LNCaP clone FGC (cell line): ENCODE data around the gene TLE4.

Source experiments
- DNase-seq: peaks from one replicate; pipeline ENCODE4 v3.0.0-alpha.2; 2011; ENCODE audit warnings: low read depth
- H3K4me3 ChIP-seq: 2 replicates; pipeline ENCODE4 v1.5.1; 2011; ENCODE audit warnings: mild to moderate bottlenecking, low read depth, low read length, control low read depth
- TF ChIP-seq, protein P1 (sequence below): IDR thresholded peaks from 2 replicates; pipeline ENCODE4 v1.5.1; 2012; ENCODE audit warnings: mild to moderate bottlenecking; ENCODE audit not compliant: control insufficient read depth, insufficient read depth; ENCODE audit errors: extremely low read depth

TLE4 gene

DNA sequence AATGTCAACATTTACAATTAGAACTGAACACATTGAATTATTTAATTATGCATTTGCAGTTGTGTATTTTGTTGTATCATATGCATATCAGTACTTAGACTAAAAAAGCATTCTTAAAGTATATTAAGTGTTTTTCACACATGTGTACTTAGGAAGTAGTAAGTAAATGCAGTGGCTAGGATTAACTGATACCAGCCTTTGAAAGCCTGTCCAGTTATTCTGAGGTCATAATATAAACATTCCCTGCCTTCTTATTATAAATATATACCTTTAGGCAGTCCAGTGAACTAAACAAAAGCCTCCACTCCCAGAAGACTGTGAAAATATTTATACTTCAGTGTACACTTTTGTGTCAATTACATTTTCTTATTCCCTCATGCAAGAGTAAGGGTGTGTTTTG, 83.8 kb downstream of the TLE4 start:
- no peak for DNase-seq
- TF ChIP-seq, protein P1, sequence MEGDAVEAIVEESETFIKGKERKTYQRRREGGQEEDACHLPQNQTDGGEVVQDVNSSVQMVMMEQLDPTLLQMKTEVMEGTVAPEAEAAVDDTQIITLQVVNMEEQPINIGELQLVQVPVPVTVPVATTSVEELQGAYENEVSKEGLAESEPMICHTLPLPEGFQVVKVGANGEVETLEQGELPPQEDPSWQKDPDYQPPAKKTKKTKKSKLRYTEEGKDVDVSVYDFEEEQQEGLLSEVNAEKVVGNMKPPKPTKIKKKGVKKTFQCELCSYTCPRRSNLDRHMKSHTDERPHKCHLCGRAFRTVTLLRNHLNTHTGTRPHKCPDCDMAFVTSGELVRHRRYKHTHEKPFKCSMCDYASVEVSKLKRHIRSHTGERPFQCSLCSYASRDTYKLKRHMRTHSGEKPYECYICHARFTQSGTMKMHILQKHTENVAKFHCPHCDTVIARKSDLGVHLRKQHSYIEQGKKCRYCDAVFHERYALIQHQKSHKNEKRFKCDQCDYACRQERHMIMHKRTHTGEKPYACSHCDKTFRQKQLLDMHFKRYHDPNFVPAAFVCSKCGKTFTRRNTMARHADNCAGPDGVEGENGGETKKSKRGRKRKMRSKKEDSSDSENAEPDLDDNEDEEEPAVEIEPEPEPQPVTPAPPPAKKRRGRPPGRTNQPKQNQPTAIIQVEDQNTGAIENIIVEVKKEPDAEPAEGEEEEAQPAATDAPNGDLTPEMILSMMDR: no peak
- H3K4me3 ChIP-seq: no peak overlapping the region

DNA sequence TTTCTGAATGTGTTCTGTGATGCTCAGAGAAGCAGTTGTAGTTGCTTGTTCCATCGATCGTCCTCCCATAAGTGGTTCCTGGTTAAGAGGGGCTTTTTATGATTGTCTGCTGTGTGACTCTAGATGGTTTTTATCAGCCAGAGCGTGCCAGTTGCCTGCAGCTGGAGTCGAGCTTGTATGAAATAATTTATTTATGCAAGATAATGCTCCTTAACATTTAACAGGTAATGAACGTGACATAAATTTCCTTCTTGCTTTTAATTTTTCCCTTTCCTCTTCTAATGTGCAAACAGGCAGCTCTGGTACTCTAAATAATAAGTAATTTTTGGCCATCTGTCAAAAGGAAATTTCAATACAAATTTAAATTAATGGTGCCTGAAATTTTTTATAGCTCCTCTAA, 84.4 kb downstream of the TLE4 start:
- DNase-seq: no peak
- H3K4me3 ChIP-seq: no peak overlapping the region
- TF ChIP-seq, protein P1: no peak

DNA sequence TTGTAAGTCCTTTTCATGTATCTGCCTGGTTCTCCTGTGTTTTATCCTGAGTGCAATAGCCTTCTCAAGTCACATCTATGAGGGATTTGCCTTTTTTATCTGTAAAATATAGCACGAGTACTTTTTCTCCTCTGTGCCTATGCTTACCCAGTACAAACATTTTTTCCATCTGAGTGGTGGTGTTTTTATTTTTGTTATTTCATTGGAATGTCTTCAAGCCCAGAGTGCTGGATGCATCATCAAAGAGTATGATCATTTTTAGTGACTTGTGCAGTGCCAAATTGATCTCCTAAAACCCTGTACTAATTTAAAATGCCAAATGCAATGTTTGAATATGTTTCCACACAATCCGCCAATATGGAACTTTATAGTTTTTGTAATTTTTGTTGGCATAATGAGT, 86.1 kb downstream of the TLE4 start:
- H3K4me3 ChIP-seq: no peak overlapping the region
- DNase-seq: no peak
- TF ChIP-seq, protein P1: no peak

DNA sequence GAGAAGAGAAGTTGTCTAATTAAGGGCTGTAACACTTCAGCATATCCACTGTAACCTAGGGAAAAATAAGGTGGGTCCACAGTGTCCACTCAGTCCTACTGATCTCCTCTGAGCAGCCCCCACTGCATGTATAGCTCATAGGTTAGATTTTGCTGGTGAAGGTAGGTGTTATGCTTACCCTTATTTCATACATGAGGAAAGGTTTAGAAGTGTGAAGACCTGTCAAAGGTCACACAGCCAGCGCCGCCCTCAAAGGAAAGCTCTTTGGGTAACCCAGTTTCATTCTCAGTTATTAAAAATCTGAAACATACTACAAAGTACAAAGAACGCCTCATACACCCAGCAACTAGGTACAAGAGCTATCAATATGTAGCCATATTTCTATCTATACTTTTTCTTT, 87.2 kb downstream of the TLE4 start:
- TF ChIP-seq, protein P1: no peak
- no peak for DNase-seq
- no peak overlapping the region for H3K4me3 ChIP-seq

DNA sequence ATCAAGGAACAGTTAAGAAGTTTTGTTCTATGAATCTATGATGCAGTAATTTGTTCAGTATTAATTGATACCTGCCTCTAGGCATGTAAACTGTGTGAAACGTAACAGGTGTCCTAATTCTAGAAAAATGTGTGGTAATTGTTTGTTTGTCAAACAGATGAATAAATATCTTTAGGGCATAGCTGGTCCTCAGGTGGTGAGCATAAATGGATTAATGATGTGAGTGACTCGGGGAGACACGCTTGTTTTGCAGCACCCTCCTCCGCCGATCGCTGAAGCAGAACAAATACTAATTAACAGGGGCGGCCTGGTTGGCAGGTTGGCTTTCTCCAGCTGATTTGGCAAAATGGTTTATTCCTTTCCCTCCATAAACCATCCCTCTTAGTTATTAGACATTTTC, 88.8 kb downstream of the TLE4 start:
- TF ChIP-seq, protein P1: no peak
- DNase-seq: no peak
- no peak overlapping the region for H3K4me3 ChIP-seq

DNA sequence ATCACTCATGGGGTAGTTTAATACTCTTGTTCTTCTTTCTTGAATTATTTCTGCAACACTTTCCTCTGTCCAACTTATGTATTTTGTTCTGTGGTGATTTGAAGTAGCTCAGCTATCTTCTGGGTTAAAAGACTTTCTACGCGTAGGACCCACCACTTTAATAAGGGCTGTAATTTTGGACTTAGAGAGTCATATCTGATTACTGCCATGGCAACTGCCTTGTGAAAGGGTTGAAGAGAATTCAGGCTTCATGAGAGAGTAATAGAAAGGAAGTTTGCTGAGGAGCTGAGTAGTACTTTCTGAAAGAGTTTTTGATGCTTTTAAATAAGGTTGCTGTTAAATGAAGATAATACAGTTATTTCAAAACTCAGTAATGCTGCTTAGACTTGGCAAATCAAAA, 89.5 kb downstream of the TLE4 start:
- TF ChIP-seq, protein P1: no peak
- no peak for DNase-seq
- no peak overlapping the region for H3K4me3 ChIP-seq

DNA sequence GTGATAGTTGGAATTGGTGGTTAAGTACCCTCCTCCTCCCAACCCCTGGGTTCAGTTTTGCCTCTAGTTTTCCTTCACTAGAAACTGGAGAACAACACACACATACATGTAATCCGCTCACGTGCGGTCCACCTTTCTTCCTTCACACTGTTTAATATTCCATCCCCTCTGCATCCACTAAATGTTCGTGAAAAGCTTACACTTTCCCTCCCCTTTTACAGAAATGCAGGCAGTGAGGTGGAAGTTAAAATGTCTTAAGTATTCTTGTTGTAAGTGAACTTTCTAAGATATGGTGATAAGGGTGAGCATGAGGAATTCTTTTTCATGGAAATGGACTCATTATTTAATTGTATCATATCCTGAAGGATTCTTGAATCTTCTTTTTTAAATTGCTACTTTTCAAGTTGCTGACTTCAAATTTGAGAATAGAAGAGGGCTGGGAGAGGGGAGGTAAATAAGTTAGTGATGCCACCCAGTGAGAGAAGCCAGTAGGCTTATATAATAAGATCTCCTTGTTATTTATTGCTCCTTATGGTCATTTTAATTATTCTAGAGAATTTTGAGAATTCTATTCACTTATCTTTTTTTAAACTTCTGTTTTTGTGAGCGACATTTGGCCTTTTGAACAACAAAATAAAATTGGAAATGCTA, 90.2 kb downstream of the TLE4 start:
- no peak for DNase-seq
- no peak overlapping the region for H3K4me3 ChIP-seq
- TF ChIP-seq, protein P1: no peak
